ENCODE data around the gene GOLIM4.

DNA sequence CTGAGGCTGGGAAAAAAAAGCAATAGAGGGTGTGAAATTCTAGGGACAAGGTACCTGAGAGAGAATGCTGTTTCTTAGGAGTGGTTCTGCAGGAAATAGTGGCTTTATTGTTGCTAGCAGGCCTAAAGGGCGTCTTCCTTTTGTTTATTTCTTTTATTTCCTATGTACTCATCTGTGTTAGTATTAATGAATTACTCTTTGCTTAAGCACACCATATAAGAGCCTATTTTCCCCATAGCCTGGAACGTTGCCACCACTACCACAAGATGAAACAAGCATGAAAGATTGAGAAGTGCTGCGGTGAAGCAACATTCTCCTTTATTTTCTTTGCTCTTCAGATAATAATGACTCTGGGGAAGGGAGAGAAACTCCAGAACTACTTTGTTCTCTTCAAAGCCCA is 21.3 kb upstream of the GOLIM4 start:
- TF ChIP-seq, protein P1, sequence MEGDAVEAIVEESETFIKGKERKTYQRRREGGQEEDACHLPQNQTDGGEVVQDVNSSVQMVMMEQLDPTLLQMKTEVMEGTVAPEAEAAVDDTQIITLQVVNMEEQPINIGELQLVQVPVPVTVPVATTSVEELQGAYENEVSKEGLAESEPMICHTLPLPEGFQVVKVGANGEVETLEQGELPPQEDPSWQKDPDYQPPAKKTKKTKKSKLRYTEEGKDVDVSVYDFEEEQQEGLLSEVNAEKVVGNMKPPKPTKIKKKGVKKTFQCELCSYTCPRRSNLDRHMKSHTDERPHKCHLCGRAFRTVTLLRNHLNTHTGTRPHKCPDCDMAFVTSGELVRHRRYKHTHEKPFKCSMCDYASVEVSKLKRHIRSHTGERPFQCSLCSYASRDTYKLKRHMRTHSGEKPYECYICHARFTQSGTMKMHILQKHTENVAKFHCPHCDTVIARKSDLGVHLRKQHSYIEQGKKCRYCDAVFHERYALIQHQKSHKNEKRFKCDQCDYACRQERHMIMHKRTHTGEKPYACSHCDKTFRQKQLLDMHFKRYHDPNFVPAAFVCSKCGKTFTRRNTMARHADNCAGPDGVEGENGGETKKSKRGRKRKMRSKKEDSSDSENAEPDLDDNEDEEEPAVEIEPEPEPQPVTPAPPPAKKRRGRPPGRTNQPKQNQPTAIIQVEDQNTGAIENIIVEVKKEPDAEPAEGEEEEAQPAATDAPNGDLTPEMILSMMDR (IDR thresholded peaks at IDR 0.05; ENCODE audit: poor library complexity, severe bottlenecking): no peak
- TF ChIP-seq EZH2 (IDR thresholded peaks at IDR 0.05; ENCODE audit: borderline replicate concordance, insufficient read depth, low read length, poor library complexity, severe bottlenecking): no peak
- no peak for TF ChIP-seq EP300 (conservative IDR thresholded peaks at IDR 0.05; ENCODE audit: poor library complexity, severe bottlenecking)
- TF ChIP-seq, protein P2, sequence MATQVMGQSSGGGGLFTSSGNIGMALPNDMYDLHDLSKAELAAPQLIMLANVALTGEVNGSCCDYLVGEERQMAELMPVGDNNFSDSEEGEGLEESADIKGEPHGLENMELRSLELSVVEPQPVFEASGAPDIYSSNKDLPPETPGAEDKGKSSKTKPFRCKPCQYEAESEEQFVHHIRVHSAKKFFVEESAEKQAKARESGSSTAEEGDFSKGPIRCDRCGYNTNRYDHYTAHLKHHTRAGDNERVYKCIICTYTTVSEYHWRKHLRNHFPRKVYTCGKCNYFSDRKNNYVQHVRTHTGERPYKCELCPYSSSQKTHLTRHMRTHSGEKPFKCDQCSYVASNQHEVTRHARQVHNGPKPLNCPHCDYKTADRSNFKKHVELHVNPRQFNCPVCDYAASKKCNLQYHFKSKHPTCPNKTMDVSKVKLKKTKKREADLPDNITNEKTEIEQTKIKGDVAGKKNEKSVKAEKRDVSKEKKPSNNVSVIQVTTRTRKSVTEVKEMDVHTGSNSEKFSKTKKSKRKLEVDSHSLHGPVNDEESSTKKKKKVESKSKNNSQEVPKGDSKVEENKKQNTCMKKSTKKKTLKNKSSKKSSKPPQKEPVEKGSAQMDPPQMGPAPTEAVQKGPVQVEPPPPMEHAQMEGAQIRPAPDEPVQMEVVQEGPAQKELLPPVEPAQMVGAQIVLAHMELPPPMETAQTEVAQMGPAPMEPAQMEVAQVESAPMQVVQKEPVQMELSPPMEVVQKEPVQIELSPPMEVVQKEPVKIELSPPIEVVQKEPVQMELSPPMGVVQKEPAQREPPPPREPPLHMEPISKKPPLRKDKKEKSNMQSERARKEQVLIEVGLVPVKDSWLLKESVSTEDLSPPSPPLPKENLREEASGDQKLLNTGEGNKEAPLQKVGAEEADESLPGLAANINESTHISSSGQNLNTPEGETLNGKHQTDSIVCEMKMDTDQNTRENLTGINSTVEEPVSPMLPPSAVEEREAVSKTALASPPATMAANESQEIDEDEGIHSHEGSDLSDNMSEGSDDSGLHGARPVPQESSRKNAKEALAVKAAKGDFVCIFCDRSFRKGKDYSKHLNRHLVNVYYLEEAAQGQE (IDR thresholded peaks at IDR 0.05; ENCODE audit: borderline replicate concordance): no peak
- no peak for TF ChIP-seq MXI1 (conservative IDR thresholded peaks at IDR 0.05; ENCODE audit: poor library complexity, severe bottlenecking)
- TF ChIP-seq POLR2AphosphoS5 (IDR thresholded peaks at IDR 0.05): no peak

Measured in neural cell (in vitro differentiated cells).